Hepatocyte (in vitro differentiated cells): ENCODE data around the gene MUC6.

Source experiments
- EZH2 ChIP-seq: fragments of 200-600 bp; sonication (generic); IDR thresholded peaks from 2 replicates; pipeline ENCODE4 v1.6.1; 2016; ENCODE audit warnings: antibody characterized with exemption, mild to moderate bottlenecking, borderline replicate concordance
- EZH2phosphoT487 ChIP-seq: fragments of 200-600 bp; sonication (generic); IDR thresholded peaks from one replicate; pipeline ENCODE4 v1.6.1; 2018; ENCODE audit warnings: antibody characterized with exemption, mild to moderate bottlenecking, low read depth, moderate library complexity; ENCODE audit not compliant: unreplicated experiment, severe bottlenecking
- TF ChIP-seq, protein P1 (sequence below): fragments of 200-600 bp; sonication (generic); IDR thresholded peaks from 2 replicates; pipeline ENCODE4 v1.5.1; 2016; ENCODE audit warnings: antibody characterized with exemption, mild to moderate bottlenecking; ENCODE audit not compliant: poor library complexity

- TF ChIP-seq, protein P1, sequence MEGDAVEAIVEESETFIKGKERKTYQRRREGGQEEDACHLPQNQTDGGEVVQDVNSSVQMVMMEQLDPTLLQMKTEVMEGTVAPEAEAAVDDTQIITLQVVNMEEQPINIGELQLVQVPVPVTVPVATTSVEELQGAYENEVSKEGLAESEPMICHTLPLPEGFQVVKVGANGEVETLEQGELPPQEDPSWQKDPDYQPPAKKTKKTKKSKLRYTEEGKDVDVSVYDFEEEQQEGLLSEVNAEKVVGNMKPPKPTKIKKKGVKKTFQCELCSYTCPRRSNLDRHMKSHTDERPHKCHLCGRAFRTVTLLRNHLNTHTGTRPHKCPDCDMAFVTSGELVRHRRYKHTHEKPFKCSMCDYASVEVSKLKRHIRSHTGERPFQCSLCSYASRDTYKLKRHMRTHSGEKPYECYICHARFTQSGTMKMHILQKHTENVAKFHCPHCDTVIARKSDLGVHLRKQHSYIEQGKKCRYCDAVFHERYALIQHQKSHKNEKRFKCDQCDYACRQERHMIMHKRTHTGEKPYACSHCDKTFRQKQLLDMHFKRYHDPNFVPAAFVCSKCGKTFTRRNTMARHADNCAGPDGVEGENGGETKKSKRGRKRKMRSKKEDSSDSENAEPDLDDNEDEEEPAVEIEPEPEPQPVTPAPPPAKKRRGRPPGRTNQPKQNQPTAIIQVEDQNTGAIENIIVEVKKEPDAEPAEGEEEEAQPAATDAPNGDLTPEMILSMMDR, result peak; percentile 40
- TF ChIP-seq EZH2 (no peak), EZH2phosphoT487 (no peak)
These were observed 60.7 kb downstream of the MUC6 start for GRCh38 chr11:975827-976226.
